Suppressor macrophage treated with lipopolysaccharide for 4 hours (primary cell): ENCODE data around the gene LARGE1.

ENCODE experiments used
- DNase-seq: peaks from one replicate; pipeline ENCODE4 v3.0.0-alpha.2; 2020

LARGE1 gene

GRCh38 chr22:33913188-33913587 is 7.1 kb downstream of the LARGE1 start:
- no peak for DNase-seq

GRCh38 chr22:33909911-33910310 is 10.4 kb downstream of the LARGE1 start:
- DNase-seq = no peak

GRCh38 chr22:33909075-33909458 is 11.2 kb downstream of the LARGE1 start:
- no peak for DNase-seq

DNA sequence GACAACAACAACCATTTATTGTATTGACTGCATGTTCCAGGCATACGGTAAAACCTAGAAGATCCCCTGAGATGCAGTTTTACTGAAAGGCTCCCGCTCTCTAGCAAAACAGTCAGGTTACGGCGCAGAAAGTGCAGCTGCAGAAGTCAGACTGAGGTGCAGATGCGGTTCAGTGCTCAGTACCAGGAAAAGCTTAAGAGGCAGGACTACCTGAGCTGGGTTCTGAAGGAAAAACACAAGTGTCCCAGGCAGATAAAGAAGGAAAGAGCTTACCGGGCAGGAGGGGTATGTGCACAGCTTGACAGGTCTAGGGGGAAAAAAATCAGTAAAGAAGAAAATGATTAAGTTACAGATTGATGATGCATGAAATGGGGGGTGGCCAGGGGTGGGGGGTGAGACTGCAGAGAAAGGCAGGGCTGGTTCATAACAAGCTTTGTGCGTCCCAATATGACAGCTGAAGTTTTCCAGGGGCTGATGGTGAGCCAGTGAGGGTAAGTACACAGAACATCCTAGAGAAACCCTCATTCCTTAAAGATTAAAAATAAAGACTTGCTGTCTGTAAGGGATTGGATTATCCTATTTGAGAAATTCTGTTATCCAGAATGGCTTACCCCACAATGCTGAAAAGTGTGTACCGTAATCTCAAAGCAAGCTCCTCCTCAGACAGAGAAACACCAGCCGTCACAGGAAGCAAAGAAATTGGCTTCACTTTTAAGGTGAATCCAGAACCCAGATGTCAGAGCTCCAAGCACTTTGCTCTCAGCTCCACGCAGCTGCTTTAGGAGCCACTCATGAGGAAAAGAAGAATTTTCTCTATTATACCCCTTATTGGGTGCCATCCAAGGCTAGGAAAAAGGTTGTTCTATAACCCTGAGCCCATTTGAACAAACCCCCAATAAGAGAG is 11.9 kb downstream of the LARGE1 start:
- no peak for DNase-seq

DNA sequence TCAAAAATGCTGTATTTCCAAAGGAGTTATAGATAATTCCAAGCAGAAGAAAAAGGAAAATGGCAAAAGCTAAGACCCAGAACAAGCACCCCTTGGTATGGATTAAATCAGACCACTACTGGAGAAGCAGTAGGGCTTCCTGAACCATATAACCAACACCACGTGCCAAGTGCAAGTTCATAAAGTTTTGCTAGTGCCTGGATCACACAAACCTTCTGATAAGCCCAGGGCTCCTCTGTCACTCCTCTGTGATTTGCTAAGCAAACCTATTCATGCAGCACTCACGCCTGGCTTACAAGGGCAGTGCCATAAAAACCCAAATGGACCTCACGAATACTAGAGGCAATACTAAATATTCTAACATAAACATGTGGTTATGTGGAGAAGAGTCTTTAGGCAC is 13.3 kb downstream of the LARGE1 start:
- DNase-seq = no peak

DNA sequence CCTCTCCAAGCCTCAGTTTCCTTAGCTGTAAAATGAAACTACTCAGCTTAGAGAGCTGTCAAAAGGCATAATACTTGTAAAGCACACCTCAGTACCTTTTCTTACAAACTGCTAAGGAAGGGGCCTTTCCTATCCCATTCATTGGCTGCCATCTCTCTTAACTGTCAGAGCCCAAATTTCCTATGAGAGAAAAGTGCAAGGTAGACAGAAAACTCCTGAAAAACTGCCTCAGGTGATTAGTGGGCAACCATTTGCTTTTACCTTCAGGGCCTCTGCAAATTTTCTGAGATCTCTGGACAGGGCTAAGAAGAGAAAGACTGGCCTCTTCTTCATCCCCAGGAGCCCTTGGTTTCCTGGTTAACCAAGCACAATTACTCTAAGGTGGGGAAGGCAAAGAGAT is 13.8 kb downstream of the LARGE1 start:
- DNase-seq = no peak

DNA sequence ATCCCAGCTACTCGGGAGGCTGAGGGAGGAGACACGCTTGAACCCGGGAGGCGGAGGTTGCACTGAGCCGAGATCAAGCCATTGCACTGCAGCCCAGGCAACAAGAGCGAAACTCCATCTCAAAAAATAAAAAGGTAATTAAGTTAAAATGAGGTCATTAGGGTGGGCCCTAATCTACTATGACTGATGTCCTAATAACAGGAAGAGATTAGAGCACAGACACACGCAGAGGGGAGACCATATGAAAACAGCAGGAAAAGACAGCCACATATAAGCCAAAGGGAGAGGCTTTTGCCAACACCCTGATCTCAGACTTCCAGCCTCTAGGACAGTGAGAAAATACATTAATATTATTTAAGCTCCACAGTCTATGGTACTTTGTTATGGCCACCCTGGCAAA is 17.3 kb downstream of the LARGE1 start:
- no peak for DNase-seq

GRCh38 chr22:33902073-33902472 is 18.2 kb downstream of the LARGE1 start:
- DNase-seq = no peak

DNA sequence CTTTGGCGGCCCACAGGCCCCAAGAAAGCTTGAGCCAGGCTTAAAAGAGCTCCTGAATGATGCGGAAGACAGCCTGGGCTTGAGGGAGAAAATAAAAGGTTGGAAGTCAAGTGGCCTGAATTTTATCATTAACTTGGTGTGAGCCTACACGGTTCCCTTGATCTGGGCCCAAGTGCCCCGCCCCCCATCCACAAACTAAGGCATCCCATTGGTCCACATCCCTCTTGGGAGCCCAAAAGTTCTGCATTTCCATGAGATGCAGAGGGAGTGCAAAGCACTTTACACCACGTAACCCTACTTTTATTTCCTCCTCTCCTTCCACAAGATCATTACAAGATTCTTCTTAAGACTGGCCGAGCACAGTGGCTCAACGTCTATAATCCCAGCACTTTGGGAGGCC is 22.2 kb downstream of the LARGE1 start:
- DNase-seq = no peak

GRCh38 chr22:33897448-33897835 is 22.8 kb downstream of the LARGE1 start:
- DNase-seq = no peak

- DNase-seq = no peak
Measured at GRCh38 chr22:33896575-33897447, 23.5 kb downstream of the LARGE1 start.

DNA sequence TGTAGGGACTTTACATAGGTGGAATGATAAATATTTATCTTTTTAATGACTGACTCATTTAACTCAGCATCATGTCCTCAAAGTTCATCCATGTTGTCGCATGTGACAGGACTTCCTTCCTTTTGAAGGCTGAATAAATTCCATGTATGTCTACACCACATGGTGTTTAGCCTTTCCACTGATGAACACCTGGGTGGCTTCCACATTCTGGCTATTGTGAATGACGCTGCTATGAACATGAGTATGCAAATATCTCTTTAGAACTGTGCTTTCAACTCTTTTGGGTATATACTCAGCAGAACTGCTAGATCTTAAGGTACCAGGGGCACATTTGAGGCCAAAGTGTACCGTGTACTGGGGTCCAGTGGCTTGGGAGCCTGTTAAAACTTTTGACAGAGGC is 24.1 kb downstream of the LARGE1 start:
- DNase-seq = no peak

- DNase-seq = no peak
Measured at GRCh38 chr22:33895444-33895843, 24.8 kb downstream of the LARGE1 start.

DNA sequence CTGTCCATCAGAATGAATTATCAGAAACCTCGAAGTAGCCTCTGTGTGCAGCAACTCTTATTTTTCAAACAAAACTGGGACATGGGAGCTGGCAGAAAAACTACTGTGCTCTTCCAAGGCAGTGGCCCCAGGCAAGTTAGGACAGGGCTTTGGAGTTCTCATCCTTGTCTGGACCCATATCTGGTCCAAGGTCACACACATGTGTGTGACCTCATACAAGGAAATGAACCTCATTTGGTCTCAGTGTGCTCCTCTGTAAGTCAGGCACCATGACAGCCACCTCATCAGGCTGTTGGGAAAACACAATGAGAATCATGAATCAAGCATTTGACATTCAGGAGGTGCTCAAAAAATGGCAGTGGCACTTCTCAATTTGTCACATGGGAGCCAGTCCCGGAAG is 25.8 kb downstream of the LARGE1 start:
- no peak for DNase-seq

DNA sequence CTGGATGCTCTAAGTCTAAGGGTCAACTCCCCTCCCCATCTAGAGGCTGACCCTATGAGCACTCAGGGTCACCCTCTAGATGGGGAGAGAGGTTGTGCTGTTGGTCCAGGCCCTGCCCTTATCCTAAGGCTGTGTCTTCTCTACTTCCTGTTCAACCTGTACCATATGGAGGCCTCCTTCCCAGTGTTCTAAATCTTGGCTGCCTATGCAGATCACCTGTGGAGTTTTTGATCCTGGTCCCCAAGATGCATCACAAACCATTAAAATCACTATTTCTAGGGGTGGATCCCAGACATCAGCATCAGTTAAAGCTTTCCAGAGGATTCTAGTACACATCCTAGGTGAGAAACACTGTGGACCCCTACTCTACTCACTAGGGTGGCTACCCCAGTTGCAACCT is 26.2 kb downstream of the LARGE1 start:
- no peak for DNase-seq

- no peak for DNase-seq
Measured at GRCh38 chr22:33893512-33893911, 26.8 kb downstream of the LARGE1 start.

DNA sequence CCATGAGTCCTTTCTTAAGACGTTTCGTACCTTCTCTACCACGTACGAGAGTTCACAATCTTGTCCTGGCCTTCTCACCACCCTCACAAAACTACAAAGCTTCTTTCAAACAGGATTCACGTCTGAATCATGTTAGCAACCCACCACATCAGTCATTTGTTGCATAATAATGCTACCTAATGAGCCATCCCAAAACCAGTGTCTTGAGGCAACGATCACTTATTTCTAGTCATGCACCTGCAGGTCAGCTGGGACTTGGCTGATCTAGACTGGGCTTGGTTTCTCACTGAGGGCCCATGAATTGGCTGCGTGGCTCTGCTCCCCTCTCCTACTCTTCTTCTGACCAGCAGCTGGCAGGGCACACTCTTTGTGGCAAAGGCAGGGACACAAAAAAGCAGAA is 28.3 kb downstream of the LARGE1 start:
- no peak for DNase-seq

GRCh38 chr22:33891455-33891854 is 28.8 kb downstream of the LARGE1 start:
- DNase-seq = no peak

DNA sequence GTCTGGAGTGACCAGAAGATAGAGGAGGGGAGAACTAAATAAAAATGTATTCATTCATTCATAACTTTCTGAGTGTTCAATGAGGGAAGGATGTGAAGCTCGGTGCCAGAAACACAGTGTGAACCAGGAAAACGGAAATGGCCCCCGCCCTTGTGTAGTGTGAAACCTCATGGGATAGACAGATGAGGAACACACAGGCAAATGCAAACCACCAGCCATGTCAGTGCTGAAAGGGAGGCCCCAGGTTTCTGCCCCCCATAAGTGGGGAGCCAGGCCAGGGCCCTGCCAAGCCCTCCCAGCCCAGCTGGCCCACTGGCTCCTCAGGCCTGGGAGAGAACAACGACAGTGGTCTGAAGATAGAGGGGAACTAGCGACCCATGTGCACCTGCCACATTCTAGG is 30.5 kb downstream of the LARGE1 start:
- no peak for DNase-seq

GRCh38 chr22:33888821-33889220 is 31.5 kb downstream of the LARGE1 start:
- DNase-seq = no peak

GRCh38 chr22:33887173-33887572 is 33.1 kb downstream of the LARGE1 start:
- no peak for DNase-seq

DNA sequence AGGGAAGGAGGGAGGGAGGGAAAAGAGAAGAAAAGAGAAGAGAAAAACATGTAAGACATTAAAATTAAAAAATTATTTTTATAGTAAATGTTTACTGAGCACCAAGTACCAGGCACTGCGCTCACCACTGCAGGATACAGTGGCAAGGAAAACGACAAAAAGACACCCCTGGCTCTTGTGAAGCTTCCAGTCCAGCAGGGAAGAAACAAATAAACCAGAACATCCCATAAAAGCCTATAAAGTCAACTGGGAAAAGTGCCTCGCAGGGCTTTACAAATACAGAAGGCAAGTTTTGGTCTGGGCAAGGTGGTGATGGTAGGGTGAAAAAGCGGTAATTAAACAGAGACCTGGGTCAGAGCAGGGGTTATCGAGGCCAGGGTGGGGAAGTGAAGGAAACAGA is 33.6 kb downstream of the LARGE1 start:
- DNase-seq = no peak

GRCh38 chr22:33884829-33885228 is 35.4 kb downstream of the LARGE1 start:
- DNase-seq = no peak
